GDM1 (cell line): ENCODE results near the gene PIP4K2A.
A peak's percentile ranks its signal among the peaks of the same experiment; 100 is the strongest.
"Not testable (repeated sequence)": the region's sequence is repeated elsewhere in the genome, so short reads cannot be mapped to it uniquely, and the experiment has no call there.

ENCODE experiments used
- DNase-seq: peaks from one replicate; lab custom pipeline; 2025; lab: John Stamatoyannopoulos, UW

Gene PIP4K2A

GRCh38 chr10:22693860-22694259, 20.5 kb downstream of the PIP4K2A start:
- no peak for DNase-seq

DNA sequence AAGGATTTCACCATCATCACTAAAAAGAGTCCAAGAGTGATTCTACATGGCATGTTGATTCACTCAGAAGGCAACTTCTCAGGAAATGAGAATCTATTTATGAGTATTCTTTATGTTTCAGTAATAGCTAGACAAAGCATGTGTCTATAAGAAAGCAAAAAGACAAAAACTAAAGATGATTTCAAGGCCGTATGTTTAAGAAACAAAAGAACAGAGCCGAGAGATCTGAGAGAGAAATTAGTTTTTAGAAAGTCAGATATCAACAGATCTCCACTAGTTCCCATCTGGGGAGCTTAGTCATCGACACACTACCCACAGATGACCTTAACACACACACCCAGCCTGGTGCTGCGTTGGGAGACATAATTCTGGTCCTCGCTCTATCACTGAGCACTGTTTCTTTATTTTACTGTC, 21.0 kb downstream of the PIP4K2A start:
- no peak for DNase-seq

DNA sequence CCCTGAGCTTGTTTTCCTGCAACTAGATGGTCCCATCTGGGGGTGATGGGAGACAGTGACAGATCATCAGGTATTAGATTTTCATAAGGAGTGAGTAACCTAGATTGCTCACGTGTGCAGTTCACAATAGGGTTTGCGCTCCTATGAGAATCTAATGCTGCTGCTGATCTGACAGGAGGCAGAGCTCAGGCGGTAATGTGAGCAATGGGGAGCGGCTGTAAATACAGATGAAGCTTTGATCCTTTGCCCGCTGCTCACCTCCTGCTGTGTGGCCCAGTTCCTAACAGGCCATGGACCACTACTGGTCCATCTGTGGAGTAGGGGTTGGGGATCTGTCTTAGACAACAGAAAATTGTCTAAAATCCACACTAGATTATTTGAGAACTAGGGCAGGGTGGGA, 22.3 kb downstream of the PIP4K2A start:
- DNase-seq: not testable (repeated sequence)

GRCh38 chr10:22690614-22691431, 23.6 kb downstream of the PIP4K2A start:
- DNase-seq: no peak

DNA sequence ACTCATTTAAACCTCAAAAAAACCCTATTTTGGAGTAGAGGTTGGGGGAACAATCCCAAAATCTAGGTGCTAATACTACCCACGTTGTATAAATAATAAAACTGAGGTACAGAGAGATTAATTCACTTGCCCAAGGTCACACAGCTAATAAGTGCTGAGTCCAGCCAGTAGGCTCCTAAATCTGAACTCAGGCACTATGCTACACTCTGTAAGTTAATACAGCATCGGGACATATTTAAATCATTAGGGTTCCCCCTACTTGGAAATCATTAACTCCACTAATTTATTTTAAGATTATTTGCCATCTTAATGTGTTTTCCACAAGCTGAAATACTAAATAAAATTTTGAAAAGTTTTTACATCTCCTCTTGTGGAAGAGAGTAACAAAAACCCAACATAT, 24.2 kb downstream of the PIP4K2A start:
- DNase-seq: no peak

GRCh38 chr10:22686347-22686746, 28.0 kb downstream of the PIP4K2A start:
- no peak for DNase-seq

GRCh38 chr10:22685926-22686325, 28.5 kb downstream of the PIP4K2A start:
- DNase-seq: no peak

GRCh38 chr10:22684699-22685098, 29.7 kb downstream of the PIP4K2A start:
- DNase-seq: no peak

DNA sequence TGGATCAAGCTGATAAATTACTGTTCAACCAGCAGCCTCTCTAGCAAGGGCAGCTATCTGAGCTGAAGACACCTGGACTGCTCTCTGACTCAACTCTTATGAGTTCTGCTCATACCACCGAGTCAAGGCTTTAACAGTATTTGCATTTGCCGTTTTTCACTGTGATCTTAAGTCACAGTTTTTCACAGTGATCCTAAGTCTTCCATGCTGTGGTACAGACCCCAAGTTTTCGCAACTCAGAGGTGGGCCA, 31.3 kb downstream of the PIP4K2A start:
- DNase-seq: no peak

DNA sequence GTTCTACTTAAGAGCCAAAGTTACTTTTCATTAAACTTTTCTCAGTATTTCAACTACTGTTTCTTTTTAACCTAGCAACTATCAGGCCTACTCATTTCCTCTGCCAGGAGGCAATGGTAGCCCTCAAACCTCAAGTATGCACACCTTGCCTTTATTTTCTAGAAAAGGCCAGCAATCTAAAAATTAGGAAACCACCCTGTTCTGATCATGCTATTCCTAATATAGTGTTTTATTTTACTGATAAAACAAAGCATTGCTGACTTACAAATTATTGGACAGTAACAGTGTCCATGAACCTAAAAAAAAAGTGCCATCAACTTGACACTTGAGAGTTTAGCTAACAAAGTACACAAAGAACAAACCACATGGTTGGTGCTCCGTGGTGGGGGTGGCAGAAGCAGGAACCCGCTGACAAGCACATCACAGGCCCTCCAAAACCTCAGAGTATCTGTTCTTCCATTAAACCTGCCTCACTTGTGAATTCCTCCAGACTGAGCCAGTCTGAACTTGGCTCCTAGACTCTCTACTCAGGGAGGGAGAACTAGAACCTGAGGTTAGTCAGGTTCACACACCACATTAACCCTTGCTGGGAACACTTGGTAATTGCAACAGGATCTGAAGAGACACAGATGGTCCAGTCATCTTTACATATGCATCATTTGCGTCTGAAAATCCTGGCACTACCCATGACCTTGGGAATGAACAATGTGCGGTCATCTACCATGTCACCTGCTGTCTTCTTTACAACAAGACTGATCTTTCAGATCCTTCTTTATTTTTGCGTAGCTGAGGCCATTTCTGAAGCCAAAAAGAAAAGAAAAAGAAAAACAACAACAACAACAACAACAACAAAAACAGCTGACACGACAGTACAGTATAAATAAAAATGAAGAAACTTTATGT, 31.9 kb downstream of the PIP4K2A start:
- DNase-seq: peak; percentile 18

GRCh38 chr10:22681783-22682183, 32.6 kb downstream of the PIP4K2A start:
- DNase-seq: no peak

- DNase-seq: no peak
Observed at GRCh38 chr10:22681301-22681700, 33.1 kb downstream of the PIP4K2A start.

GRCh38 chr10:22679608-22680007, 34.8 kb downstream of the PIP4K2A start:
- DNase-seq: no peak

- no peak for DNase-seq
Observed at GRCh38 chr10:22677333-22677732, 37.0 kb downstream of the PIP4K2A start.

DNA sequence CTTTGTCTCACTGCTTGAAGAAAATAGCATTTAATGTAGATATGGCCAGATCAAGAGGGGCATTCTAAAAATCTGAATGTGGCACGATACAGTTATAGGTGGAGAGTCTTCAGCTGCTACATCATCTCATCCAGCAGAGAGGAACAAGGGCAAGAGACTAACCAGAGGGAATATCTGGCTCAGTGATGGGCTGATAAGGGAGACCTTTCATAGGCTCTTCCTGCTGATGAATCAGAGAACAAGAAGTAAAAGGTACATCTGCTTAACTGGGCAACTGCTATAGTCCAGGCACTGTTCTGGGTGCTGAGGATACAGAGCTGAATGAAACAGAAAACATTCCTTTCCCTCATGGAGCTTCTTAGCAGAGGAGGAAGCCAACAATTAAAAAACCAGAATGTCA, 37.9 kb downstream of the PIP4K2A start:
- no peak for DNase-seq

DNA sequence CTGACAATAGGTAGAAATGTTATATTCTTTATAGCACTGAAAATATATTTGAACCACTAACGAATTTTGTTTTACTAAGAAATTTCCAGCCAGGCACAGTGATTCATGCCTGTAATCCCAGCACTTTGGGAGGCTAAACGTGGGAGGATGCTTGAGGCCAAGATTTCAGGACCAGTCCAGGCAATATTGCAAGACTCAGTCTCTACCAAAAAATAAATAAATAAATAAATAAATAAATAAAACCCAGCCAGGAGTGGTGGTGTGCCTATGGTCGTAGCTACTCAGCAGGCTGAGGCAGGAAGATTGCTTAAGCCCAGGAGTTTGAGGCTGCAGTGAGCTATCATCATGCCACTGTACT, 39.8 kb downstream of the PIP4K2A start:
- DNase-seq: no peak

GRCh38 chr10:22673785-22674572, 40.4 kb downstream of the PIP4K2A start:
- DNase-seq: no peak

- no peak for DNase-seq
Observed at GRCh38 chr10:22673091-22673392, 41.3 kb downstream of the PIP4K2A start.

GRCh38 chr10:22672319-22673090, 41.9 kb downstream of the PIP4K2A start:
- no peak for DNase-seq

- DNase-seq: no peak
Observed at GRCh38 chr10:22670788-22671187, 43.6 kb downstream of the PIP4K2A start.

DNA sequence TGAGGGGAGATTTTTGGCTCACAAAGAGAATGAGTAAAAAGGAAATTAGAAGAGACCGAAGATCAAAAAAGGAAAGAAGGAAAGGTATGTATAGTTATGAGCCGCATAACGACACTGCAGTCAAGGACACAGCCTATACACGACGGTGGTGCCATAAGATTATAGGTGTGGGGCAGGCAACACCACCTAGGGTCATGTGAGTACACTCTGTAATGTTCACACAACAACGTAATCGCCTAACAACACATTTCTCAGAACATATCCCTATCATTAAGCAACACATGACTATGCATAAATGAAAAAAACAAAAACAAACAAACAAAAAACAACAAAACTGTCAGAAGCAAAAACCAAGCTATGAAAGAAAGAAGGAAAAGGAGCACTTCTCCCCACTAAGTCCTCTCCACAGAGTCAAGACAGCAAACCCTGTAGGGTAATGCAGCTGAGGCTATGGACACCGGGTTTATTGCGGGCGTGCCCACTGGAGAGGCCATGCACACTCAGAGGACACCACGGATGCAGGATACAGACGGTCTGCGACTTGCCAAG, 45.1 kb downstream of the PIP4K2A start:
- DNase-seq: no peak

GRCh38 chr10:22667093-22667480, 47.3 kb downstream of the PIP4K2A start:
- no peak for DNase-seq
